K562 (cell line): ENCODE measurements around the gene ASB6. TPM values are rescaled to one million over a fixed set of nuclear protein-coding genes. Genes with fewer than 3 reads are reported as not detected.

Experiments
- KLF6 ChIP-seq: fragments of 250-450 bp; sonication (Bioruptor Pico); IDR thresholded peaks from 2 replicates; pipeline ENCODE4 v1.4.0; 2020; ENCODE audit warnings: mild to moderate bottlenecking, moderate library complexity, borderline replicate concordance
- PHF20 ChIP-seq: fragments of 450-650 bp; IDR thresholded peaks from 2 replicates; pipeline ENCODE4 v1.6.1; 2018; ENCODE audit not compliant: partially characterized antibody
- POLR2A ChIP-seq: fragments of 450-650 bp; conservative IDR thresholded peaks from 2 replicates; pipeline ENCODE4 v1.6.1; 2016
- RBM25 ChIP-seq: fragments of 200-400 bp; formaldehyde crosslinking; IDR thresholded peaks from 2 replicates; pipeline ENCODE4 v1.6.1; 2018; ENCODE audit warnings: low read length, low read depth, moderate library complexity; ENCODE audit not compliant: severe bottlenecking
- SMARCE1 ChIP-seq: fragments of 450-650 bp; IDR thresholded peaks from 2 replicates; pipeline ENCODE4 v1.7.1; 2016; ENCODE audit warnings: mild to moderate bottlenecking
- TCF7 ChIP-seq: sonication (generic); IDR thresholded peaks from 2 replicates; pipeline ENCODE4 v1.6.1; 2016; ENCODE audit warnings: antibody characterized with exemption, borderline replicate concordance
- XRCC4 ChIP-seq: IDR thresholded peaks from one replicate; pipeline ENCODE4 v1.6.1; 2011; ENCODE audit not compliant: insufficient read depth, insufficient read length; ENCODE audit errors: extremely low read depth
- YY1 ChIP-seq, 3 experiments: IDR thresholded peaks; 2 replicates each; pipeline ENCODE4 v1.6.1; 2011; ENCODE audit warnings: low read length in 2 of 3, mild to moderate bottlenecking in 2 of 3, moderate library complexity in 2 of 3, borderline replicate concordance in 1 of 3, control low read depth in 1 of 3, low read depth in 1 of 3; ENCODE audit not compliant: insufficient read depth in 3 of 3, insufficient replicate concordance in 2 of 3, control insufficient read depth in 1 of 3, insufficient read length in 1 of 3; ENCODE audit errors: extremely low read depth in 1 of 3
- ZEB2 ChIP-seq: fragments of 450-650 bp; IDR thresholded peaks from 2 replicates; pipeline ENCODE4 v1.6.1; 2016
- ZNF24 ChIP-seq: fragments of 450-650 bp; IDR thresholded peaks from 2 replicates; pipeline ENCODE4 v1.6.1; 2016
- ZNF274 ChIP-seq: IDR thresholded peaks from 2 replicates; pipeline ENCODE4 v1.6.1; 2011; ENCODE audit warnings: low read depth, mild to moderate bottlenecking, low read length, moderate library complexity, borderline replicate concordance
- ZSCAN29 ChIP-seq: fragments of 450-650 bp; IDR thresholded peaks from 2 replicates; pipeline ENCODE4 v1.6.1; 2017
- polyA plus RNA-seq, 8 experiments: library from polyadenylated mRNA; depleted of rRNA in 4 of 8; stranded (reverse) in 5 of 8; unstranded in 3 of 8; fragments of >200 nt; fragmentation: Nextera tagmentation in 2 of 8; fragmentation: Illumina TruSeq in 1 of 8; extraction: Ambion mirVana in 2 of 8; extraction: Trizol in 1 of 8; gene quantifications; 2 replicates each; pipeline versions ENCODE4 v1.2.1 to v1.2.3, GENCODE V29; 2011 to 2014; ENCODE audit warnings: inconsistent platforms in 1 of 8, missing spikeins in 1 of 8
- total RNA-seq, 7 experiments: library from RNA; depleted of rRNA in 6 of 7; stranded (reverse); fragments of >200 nt in 6 of 7; fragmentation: Illumina TruSeq in 2 of 7; extraction: Trizol in 2 of 7; gene quantifications; 2 replicates each; pipeline versions ENCODE4 v1.2.1 to v1.2.3, GENCODE V29; 2011 to 2021; ENCODE audit warnings: low replicate concordance in 1 of 7
- TF ChIP-seq, protein P1 (sequence below): fragments of 250-450 bp; sonication (Bioruptor Pico); IDR thresholded peaks from 2 replicates; pipeline ENCODE4 v1.4.0; 2020; ENCODE audit warnings: mild to moderate bottlenecking, moderate library complexity
- TF ChIP-seq, protein P2 (sequence below): fragments of 200-800 bp; sonication (Bioruptor generic); IDR thresholded peaks from 2 replicates; pipeline ENCODE4 v1.6.1; 2017; ENCODE audit warnings: missing genetic modification characterization, missing compliant biosample characterization
- TF ChIP-seq, protein P3 (sequence below): sonication (generic); formaldehyde crosslinking; IDR thresholded peaks from 2 replicates; pipeline ENCODE4 v1.8.1; 2023; ENCODE audit warnings: mild to moderate bottlenecking, missing genetic modification reagents
- TF ChIP-seq, protein P4 (sequence below): sonication (generic); formaldehyde crosslinking; IDR thresholded peaks from 2 replicates; pipeline ENCODE4 v1.8.1; 2023; ENCODE audit warnings: mild to moderate bottlenecking, missing genetic modification reagents
- TF ChIP-seq, protein P5 (sequence below), 2 experiments: IDR thresholded peaks in 1 of 2; conservative IDR thresholded peaks in 1 of 2; 2 replicates each; pipeline ENCODE4 v1.6.1; 2016; ENCODE audit warnings: low read depth in 2 of 2, mild to moderate bottlenecking in 1 of 2, missing compliant biosample characterization in 1 of 2, missing genetic modification characterization in 1 of 2, moderate library complexity in 1 of 2

Gene ASB6
- total and polyA plus RNA-seq, 9 of the 15 experiments (the other 6 are each of a cell fraction or from before 2014, with no cell fraction given), result 0.92 to 17.8 (median 11.3) TPM

DNA sequence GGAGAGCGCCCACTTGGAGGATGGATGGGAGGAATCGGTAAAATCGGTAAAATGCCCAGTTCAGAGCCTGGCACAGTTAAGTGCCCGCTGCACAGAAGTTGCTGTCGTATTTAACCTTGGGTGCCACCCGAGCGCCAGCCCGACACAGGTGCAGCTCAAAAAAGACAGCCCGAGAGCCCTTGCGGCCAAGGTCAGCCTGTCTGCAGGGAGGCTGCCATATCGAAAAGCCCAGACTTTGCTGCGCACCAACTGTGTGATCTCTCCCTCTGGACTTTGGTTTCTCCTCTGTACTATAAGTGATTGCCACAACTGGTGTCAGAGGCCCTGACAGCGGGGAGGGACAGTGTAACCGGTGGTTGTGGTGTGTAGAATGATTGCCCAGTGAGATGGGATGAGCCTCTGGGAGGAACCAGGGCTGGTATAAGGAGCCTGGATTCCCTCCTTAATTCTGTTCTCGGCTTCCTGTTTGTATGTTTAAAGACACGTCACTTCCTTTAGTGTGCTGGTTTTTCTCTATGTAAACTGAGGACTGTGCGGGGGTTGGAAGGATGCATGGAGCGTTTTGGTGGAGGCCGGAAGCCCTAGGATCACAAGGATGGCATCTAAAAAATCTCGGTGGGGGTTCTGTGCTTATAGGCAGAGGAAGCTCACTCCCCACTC, 15.2 kb downstream of the ASB6 start (continued):
- TF ChIP-seq, protein P1, sequence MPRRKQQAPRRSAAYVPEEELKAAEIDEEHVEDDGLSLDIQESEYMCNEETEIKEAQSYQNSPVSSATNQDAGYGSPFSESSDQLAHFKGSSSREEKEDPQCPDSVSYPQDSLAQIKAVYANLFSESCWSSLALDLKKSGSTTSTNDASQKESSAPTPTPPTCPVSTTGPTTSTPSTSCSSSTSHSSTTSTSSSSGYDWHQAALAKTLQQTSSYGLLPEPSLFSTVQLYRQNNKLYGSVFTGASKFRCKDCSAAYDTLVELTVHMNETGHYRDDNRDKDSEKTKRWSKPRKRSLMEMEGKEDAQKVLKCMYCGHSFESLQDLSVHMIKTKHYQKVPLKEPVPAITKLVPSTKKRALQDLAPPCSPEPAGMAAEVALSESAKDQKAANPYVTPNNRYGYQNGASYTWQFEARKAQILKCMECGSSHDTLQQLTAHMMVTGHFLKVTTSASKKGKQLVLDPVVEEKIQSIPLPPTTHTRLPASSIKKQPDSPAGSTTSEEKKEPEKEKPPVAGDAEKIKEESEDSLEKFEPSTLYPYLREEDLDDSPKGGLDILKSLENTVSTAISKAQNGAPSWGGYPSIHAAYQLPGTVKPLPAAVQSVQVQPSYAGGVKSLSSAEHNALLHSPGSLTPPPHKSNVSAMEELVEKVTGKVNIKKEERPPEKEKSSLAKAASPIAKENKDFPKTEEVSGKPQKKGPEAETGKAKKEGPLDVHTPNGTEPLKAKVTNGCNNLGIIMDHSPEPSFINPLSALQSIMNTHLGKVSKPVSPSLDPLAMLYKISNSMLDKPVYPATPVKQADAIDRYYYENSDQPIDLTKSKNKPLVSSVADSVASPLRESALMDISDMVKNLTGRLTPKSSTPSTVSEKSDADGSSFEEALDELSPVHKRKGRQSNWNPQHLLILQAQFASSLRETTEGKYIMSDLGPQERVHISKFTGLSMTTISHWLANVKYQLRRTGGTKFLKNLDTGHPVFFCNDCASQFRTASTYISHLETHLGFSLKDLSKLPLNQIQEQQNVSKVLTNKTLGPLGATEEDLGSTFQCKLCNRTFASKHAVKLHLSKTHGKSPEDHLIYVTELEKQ, result no peak
- no peak for TF ChIP-seq ZEB2
- peak in 2 of 3 experiments; percentile 31 to 54 for TF ChIP-seq YY1 (IDR thresholded peaks at IDR 0.05; ENCODE audit: borderline replicate concordance in 1 of 3, control insufficient read depth in 1 of 3, extremely low read depth in 1 of 3, insufficient read depth in 3 of 3, insufficient read length in 1 of 3, insufficient replicate concordance in 2 of 3, low read depth in 1 of 3, low read length in 2 of 3)
- no peak for TF ChIP-seq KLF6 (CRISPR knock-in tag)
- TF ChIP-seq, protein P2, sequence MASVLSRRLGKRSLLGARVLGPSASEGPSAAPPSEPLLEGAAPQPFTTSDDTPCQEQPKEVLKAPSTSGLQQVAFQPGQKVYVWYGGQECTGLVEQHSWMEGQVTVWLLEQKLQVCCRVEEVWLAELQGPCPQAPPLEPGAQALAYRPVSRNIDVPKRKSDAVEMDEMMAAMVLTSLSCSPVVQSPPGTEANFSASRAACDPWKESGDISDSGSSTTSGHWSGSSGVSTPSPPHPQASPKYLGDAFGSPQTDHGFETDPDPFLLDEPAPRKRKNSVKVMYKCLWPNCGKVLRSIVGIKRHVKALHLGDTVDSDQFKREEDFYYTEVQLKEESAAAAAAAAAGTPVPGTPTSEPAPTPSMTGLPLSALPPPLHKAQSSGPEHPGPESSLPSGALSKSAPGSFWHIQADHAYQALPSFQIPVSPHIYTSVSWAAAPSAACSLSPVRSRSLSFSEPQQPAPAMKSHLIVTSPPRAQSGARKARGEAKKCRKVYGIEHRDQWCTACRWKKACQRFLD, result peak; percentile 52; the same call in 1 of the 2 replicates
- TF ChIP-seq, protein P3, sequence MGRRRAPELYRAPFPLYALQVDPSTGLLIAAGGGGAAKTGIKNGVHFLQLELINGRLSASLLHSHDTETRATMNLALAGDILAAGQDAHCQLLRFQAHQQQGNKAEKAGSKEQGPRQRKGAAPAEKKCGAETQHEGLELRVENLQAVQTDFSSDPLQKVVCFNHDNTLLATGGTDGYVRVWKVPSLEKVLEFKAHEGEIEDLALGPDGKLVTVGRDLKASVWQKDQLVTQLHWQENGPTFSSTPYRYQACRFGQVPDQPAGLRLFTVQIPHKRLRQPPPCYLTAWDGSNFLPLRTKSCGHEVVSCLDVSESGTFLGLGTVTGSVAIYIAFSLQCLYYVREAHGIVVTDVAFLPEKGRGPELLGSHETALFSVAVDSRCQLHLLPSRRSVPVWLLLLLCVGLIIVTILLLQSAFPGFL (CRISPR knock-in tag), result no peak
- TF ChIP-seq, protein P4, sequence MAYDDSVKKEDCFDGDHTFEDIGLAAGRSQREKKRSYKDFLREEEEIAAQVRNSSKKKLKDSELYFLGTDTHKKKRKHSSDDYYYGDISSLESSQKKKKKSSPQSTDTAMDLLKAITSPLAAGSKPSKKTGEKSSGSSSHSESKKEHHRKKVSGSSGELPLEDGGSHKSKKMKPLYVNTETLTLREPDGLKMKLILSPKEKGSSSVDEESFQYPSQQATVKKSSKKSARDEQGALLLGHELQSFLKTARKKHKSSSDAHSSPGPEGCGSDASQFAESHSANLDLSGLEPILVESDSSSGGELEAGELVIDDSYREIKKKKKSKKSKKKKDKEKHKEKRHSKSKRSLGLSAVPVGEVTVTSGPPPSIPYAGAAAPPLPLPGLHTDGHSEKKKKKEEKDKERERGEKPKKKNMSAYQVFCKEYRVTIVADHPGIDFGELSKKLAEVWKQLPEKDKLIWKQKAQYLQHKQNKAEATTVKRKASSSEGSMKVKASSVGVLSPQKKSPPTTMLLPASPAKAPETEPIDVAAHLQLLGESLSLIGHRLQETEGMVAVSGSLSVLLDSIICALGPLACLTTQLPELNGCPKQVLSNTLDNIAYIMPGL (CRISPR knock-in tag), result no peak; the same call in 1 of the 2 replicates
- no peak for TF ChIP-seq SMARCE1
- no peak for TF ChIP-seq PHF20
- no peak for TF ChIP-seq XRCC4
- TF ChIP-seq, protein P5, sequence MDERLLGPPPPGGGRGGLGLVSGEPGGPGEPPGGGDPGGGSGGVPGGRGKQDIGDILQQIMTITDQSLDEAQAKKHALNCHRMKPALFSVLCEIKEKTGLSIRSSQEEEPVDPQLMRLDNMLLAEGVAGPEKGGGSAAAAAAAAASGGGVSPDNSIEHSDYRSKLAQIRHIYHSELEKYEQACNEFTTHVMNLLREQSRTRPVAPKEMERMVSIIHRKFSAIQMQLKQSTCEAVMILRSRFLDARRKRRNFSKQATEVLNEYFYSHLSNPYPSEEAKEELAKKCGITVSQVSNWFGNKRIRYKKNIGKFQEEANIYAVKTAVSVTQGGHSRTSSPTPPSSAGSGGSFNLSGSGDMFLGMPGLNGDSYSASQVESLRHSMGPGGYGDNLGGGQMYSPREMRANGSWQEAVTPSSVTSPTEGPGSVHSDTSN (CRISPR knock-in tag; IDR thresholded peaks at IDR 0.05; ENCODE audit: low read depth), result no peak
- TF ChIP-seq, protein P5 (tag; conservative IDR thresholded peaks at IDR 0.05; ENCODE audit: low read depth), result no peak
- TF ChIP-seq POLR2A, result no peak
- TF ChIP-seq TCF7, result no peak; the same call in 1 of the 2 replicates
- no peak for TF ChIP-seq RBM25
- no peak for TF ChIP-seq ZNF24
- no peak for TF ChIP-seq ZSCAN29
- no peak for TF ChIP-seq ZNF274
